Measurements from ENCODE around the gene RTP5.

- TF ChIP-seq CTCF (IDR thresholded peaks at IDR 0.05; ENCODE audit: low read depth, low read length, poor library complexity, severe bottlenecking), result no peak
- no peak for TF ChIP-seq EZH2phosphoT487 (IDR thresholded peaks at IDR 0.05; ENCODE audit: borderline replicate concordance, low read length)
These were observed 2.5 kb upstream of the RTP5 start for GRCh38 chr2:241866790-241867645.
